Measurements from ENCODE around the gene SMAD7.

- no peak for TF ChIP-seq SUZ12 (IDR thresholded peaks at IDR 0.05)
- TF ChIP-seq HDGF (IDR thresholded peaks at IDR 0.05; ENCODE audit: borderline replicate concordance) = no peak
- TF ChIP-seq L3MBTL2 (conservative IDR thresholded peaks at IDR 0.05) = no peak
- no peak for TF ChIP-seq ELF4 (IDR thresholded peaks at IDR 0.05)
- TF ChIP-seq FOXA1 (IDR thresholded peaks at IDR 0.05) = no peak
These were observed 41.8 kb downstream of the SMAD7 start for GRCh38 chr18:48908916-48909315.
